ENCODE data around the gene PTPRE. TPM values are rescaled to one million over a fixed set of nuclear protein-coding genes. Genes with fewer than 3 reads are reported as not detected.
"Not testable (repeated sequence)": the region's sequence is repeated elsewhere in the genome, so short reads cannot be mapped to it uniquely, and the experiment has no call there.

The PTPRE gene
- total RNA-seq, 2 donors from 2014 or later, result 32.7 to 54.1 TPM

DNA sequence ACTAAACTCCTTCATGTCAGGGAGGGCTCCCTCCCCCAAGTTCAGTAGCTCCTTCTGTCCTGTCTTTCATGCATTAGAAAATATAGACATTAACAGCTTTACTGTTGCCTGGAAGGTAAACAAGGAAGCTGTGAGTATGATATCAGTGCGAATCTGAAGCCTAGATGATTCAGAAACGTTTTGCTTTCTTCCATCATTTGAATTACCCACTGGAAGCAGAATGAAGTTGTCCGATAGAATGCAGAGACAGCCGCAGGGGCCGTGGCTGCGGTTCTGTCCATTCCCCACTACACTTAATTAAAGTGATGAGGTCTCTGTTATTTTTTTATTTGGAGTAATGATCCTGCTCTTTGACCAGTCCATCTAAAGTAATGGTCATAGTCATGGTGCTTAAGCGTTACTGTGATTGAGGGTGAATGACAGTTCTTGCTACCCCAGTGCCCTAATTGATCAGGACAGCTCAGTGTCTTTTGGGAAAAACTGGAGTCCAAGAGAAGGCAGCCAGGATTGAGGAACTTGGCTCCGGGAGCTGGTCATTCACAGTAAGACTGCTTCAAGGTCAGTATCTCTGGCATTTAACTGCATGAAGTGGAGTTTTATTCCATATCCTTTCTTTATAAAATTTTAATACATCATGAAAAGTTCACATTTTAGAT lies 69.9 kb downstream of the PTPRE start:
- no peaks in the 10 kb centered on the region for H3K9me3 Mint-ChIP-seq
- ATAC-seq (replicated peaks), result no peak
- H3K27ac Mint-ChIP-seq, result no peak overlapping the region
- H3K4me3 Mint-ChIP-seq, result no peak overlapping the region
- H3K36me3 Mint-ChIP-seq (ENCODE audit: low read depth), result no peaks in the 10 kb centered on the region
- no peaks in the 10 kb centered on the region for H3K4me1 Mint-ChIP-seq
- H3K27me3 Mint-ChIP-seq, result peaks cover 10% of the 10 kb centered on the region

DNA sequence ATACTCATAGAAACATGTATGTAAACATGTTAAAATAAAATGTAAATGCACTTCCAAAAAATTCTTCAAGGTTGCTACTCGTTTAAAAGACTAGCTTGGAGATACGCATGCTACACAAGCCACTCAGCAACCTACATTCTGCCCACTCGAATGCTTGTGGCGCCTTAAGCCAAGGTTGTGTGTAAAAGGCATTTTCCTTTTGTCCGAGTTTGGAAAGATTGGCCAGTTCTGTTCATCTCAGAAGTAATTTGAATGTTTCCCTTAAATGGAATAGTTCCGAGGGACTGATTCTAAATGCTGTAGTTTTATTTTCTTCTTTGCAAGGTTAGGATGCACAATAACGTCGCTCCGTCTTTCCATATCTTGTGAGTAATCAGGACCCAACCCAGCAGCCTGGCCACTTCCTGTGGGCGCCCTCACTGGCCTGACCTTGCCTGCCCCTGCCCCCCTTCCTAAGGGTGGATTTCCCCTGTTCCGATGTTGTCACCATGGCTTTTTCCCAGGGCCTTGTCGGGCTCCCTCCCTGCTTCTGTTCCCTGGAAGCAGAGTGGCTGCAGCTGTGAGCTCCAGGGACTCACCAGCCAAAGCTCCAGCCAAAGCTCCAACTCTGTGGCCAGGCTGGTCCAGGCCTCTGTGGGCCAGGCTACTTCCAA lies 70.6 kb downstream of the PTPRE start:
- Mint-ChIP-seq H3K9me3 (no peaks in the 10 kb centered on the region), H3K4me3 (peak overlapping the region; percentile 34), H3K36me3 (ENCODE audit: low read depth) (no peaks in the 10 kb centered on the region), H3K27me3 (peaks cover 10% of the 10 kb centered on the region), H3K4me1 (no peaks in the 10 kb centered on the region), H3K27ac (peak overlapping the region; percentile 12)
- ATAC-seq (replicated peaks), result peak; percentile 84

GRCh38 chr10:127978481-127978880 lies 71.6 kb downstream of the PTPRE start:
- no peak for ATAC-seq (replicated peaks)
- no peaks in the 10 kb centered on the region for H3K9me3 Mint-ChIP-seq
- H3K27me3 Mint-ChIP-seq, result peaks cover 10% of the 10 kb centered on the region
- no peaks in the 10 kb centered on the region for H3K36me3 Mint-ChIP-seq (ENCODE audit: low read depth)
- no peak overlapping the region for H3K27ac Mint-ChIP-seq
- peaks cover 2% of the 10 kb centered on the region for H3K4me1 Mint-ChIP-seq
- H3K4me3 Mint-ChIP-seq, result no peak overlapping the region

DNA sequence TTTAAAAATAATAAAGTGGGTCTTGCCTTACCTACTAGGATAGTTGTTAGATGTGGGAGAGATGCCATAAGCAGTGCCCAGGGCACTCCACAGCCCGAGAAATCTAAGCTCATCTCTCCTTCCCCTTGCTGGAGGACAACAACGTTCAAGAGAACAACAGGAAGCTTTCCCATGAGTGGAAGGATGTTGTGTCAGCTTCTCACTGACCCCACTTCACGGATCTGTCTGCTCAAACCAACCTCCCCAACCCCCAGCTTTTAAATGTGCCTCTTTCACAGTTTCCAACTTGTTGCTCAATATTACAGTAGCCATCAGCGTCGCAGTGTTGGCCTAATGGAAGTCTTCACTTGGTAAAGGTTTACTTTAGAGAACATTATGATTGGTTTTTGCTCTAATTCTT lies 72.1 kb downstream of the PTPRE start:
- no peaks in the 10 kb centered on the region for H3K9me3 Mint-ChIP-seq
- H3K4me3 Mint-ChIP-seq, result no peak overlapping the region
- peaks cover 5% of the 10 kb centered on the region for H3K27me3 Mint-ChIP-seq
- no peaks in the 10 kb centered on the region for H3K36me3 Mint-ChIP-seq (ENCODE audit: low read depth)
- H3K27ac Mint-ChIP-seq, result no peak overlapping the region
- ATAC-seq (replicated peaks), result no peak
- H3K4me1 Mint-ChIP-seq, result peaks cover 5% of the 10 kb centered on the region

DNA sequence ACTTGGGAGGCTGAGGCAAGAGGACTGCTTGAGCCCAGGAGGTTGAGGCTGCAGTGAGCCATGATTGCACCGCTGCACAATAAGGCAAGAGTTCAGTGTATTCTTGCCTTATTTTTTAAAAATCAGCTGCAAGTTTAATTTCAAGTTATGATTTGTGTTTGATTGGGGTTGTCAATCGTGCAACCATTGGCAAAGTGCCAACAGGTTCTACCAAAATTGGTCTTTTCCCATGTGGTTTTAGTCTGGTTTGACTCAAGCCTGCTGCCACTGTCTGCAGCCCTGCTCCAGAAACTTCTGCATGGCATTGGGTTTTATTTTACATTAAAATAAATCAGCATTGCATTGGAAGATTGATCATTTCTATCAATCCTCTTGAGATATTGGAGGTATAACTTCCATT lies 72.7 kb downstream of the PTPRE start:
- Mint-ChIP-seq H3K27ac (no peak overlapping the region), H3K4me1 (peaks cover 7% of the 10 kb centered on the region), H3K9me3 (no peaks in the 10 kb centered on the region)

DNA sequence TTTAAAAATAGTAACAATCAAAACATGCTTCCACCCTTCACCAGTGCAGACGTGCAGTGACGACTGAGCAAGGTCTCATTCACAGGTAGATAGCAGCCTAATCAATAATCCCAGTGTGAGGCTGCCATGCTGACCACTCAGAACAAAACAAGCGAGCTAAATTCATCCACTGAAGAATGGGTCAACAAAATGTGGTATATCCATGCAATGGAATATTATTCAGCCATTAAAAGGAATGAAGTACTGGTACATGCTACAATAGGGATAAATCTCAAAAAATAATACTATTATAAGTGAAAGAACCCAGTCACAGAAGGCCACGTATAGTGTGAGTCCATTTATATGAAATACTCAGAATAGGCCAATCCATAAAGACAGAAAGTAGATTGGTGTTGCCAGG lies 74.0 kb downstream of the PTPRE start:
- H3K36me3 Mint-ChIP-seq (ENCODE audit: low read depth), result no peaks in the 10 kb centered on the region
- H3K9me3 Mint-ChIP-seq, result no peaks in the 10 kb centered on the region
- no peaks in the 10 kb centered on the region for H3K27me3 Mint-ChIP-seq
- H3K4me1 Mint-ChIP-seq, result peaks cover 10% of the 10 kb centered on the region
- no peak overlapping the region for H3K27ac Mint-ChIP-seq
- no peak overlapping the region for H3K4me3 Mint-ChIP-seq
- ATAC-seq (replicated peaks), result no peak

More for the DNA sequence above, 72.7 kb downstream of the PTPRE start:
- H3K27me3 Mint-ChIP-seq, result peaks cover 2% of the 10 kb centered on the region
- H3K4me3 Mint-ChIP-seq, result no peak overlapping the region
- ATAC-seq (replicated peaks), result no peak
- no peaks in the 10 kb centered on the region for H3K36me3 Mint-ChIP-seq (ENCODE audit: low read depth)

GRCh38 chr10:127982601-127983000 lies 75.7 kb downstream of the PTPRE start:
- Mint-ChIP-seq H3K9me3 (no peaks in the 10 kb centered on the region), H3K4me3 (no peak overlapping the region), H3K27ac (no peak overlapping the region), H3K27me3 (no peaks in the 10 kb centered on the region), H3K4me1 (peaks cover 20% of the 10 kb centered on the region), H3K36me3 (ENCODE audit: low read depth) (no peaks in the 10 kb centered on the region)
- ATAC-seq (replicated peaks), result no peak

DNA sequence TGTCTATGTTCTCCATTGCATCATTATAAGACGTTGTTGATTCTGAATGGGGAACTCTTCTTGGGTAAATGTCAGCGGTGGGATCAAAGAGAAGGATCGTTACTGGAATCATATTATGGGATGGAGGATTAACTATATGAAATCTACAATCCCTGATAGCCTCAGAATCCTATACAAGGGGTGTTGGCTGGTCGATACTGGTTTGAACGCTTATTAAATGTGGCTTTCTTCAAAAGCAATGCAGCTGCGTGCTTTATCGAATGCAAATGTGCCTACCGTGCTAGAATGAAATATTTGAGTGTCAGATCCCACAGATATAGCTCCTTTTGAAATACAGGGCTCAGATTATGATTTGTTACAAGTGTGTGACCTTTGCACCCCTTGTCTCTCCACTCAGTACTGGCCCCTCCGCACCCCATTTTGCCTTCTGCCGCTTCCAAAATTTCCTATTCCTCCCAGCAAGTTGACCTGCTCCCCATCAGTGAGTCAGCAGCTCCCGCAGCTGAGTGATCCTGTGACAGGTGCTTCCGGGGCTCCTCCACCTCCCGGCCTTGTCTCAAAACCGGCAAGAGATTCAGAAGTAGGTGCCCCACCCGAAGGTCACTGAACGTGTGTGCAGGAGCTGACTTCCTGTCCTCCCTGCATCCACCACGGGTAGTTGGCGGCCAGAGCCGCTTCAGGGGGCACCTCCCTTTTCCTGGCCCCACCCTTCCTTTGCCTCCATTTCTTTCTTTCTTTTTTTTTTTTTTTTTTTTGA lies 76.6 kb downstream of the PTPRE start:
- ATAC-seq (replicated peaks), result no peak
- H3K27me3 Mint-ChIP-seq, result no peaks in the 10 kb centered on the region
- H3K4me3 Mint-ChIP-seq, result no peak overlapping the region
- H3K4me1 Mint-ChIP-seq, result peaks cover 20% of the 10 kb centered on the region
- H3K36me3 Mint-ChIP-seq (ENCODE audit: low read depth), result no peaks in the 10 kb centered on the region
- peak overlapping the region; percentile 34 for H3K27ac Mint-ChIP-seq
- no peaks in the 10 kb centered on the region for H3K9me3 Mint-ChIP-seq

- peaks cover 24% of the 10 kb centered on the region for H3K4me1 Mint-ChIP-seq
- H3K9me3 Mint-ChIP-seq, result no peaks in the 10 kb centered on the region
- ATAC-seq (replicated peaks), result no peak
- no peaks in the 10 kb centered on the region for H3K36me3 Mint-ChIP-seq (ENCODE audit: low read depth)
- no peaks in the 10 kb centered on the region for H3K27me3 Mint-ChIP-seq
- no peak overlapping the region for H3K27ac Mint-ChIP-seq
- H3K4me3 Mint-ChIP-seq, result no peak overlapping the region
Measured at GRCh38 chr10:127984945-127985344, 78.0 kb downstream of the PTPRE start.

GRCh38 chr10:127986531-127987466 lies 79.9 kb downstream of the PTPRE start:
- Mint-ChIP-seq H3K4me3 (peak overlapping the region; percentile 54), H3K27me3 (no peaks in the 10 kb centered on the region), H3K4me1 (peaks cover 30% of the 10 kb centered on the region), H3K27ac (peak overlapping the region; percentile 61), H3K9me3 (no peaks in the 10 kb centered on the region), H3K36me3 (ENCODE audit: low read depth) (no peaks in the 10 kb centered on the region)
- ATAC-seq (replicated peaks), result no peak

GRCh38 chr10:127987467-127988380 lies 80.8 kb downstream of the PTPRE start:
- no peak overlapping the region for H3K4me3 Mint-ChIP-seq
- H3K27me3 Mint-ChIP-seq, result no peaks in the 10 kb centered on the region
- peak overlapping the region; percentile 61 for H3K27ac Mint-ChIP-seq
- H3K4me1 Mint-ChIP-seq, result peaks cover 35% of the 10 kb centered on the region
- ATAC-seq (replicated peaks), result no peak
- no peaks in the 10 kb centered on the region for H3K36me3 Mint-ChIP-seq (ENCODE audit: low read depth)
- no peaks in the 10 kb centered on the region for H3K9me3 Mint-ChIP-seq

DNA sequence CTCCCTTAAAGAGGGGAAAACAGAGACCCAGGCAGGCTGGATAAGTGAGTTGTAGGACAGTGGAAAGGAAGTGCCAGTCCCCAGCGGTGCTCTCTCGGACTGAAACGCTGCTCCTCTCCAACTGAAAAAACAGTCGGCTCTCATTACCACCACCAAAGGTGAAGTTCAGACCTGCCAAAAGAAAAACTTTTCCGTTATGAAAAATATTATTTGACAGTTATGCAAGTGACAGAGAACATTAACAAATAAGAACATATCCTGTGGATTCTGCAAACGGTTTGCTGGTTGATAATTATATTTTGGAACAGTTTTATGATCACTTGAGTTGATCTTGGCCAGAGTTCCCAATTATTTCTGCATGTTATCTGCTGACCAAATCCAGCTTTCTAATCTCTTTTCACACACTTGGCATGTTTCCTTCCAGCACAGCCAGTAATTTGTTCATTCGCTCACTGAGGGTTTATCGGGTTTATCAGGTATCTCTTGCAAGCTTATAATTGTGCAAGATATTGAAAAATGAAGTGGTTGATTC lies 82.6 kb downstream of the PTPRE start:
- no peaks in the 10 kb centered on the region for H3K27me3 Mint-ChIP-seq
- ATAC-seq (replicated peaks), result no peak
- peak overlapping the region; percentile 98 for H3K27ac Mint-ChIP-seq
- H3K4me3 Mint-ChIP-seq, result peak overlapping the region; percentile 76
- H3K36me3 Mint-ChIP-seq (ENCODE audit: low read depth), result no peaks in the 10 kb centered on the region
- H3K4me1 Mint-ChIP-seq, result peaks cover 32% of the 10 kb centered on the region
- H3K9me3 Mint-ChIP-seq, result no peaks in the 10 kb centered on the region

GRCh38 chr10:127990132-127990788 lies 83.4 kb downstream of the PTPRE start:
- ATAC-seq (replicated peaks), result peak; percentile 79
- not testable (repeated sequence) for H3K9me3 Mint-ChIP-seq; H3K36me3 Mint-ChIP-seq (ENCODE audit: low read depth); H3K27me3 Mint-ChIP-seq
- H3K4me3 Mint-ChIP-seq, result peak overlapping the region; percentile 76
- peak overlapping the region; percentile 98 for H3K27ac Mint-ChIP-seq
- H3K4me1 Mint-ChIP-seq, result peaks cover 29% of the 10 kb centered on the region
